HepG2 (cell line): Measurements from ENCODE around the gene SHC1. TPM values are rescaled to one million over a fixed set of nuclear protein-coding genes. Genes with fewer than 3 reads are reported as not detected.
A peak's percentile ranks its signal among the peaks of the same experiment; 100 is the strongest.

ENCODE experiments used
- ARID3A ChIP-seq: IDR thresholded peaks from 2 replicates; pipeline ENCODE4 v1.6.1; 2012; ENCODE audit warnings: low read depth, low read length, improper control_type of control experiment
- EZH2 ChIP-seq: conservative IDR thresholded peaks from 2 replicates; pipeline ENCODE4 v1.6.1; 2012; ENCODE audit warnings: mild to moderate bottlenecking, low read depth, low read length, moderate library complexity
- FLYWCH1 ChIP-seq: sonication (generic); formaldehyde crosslinking; IDR thresholded peaks from 2 replicates; pipeline ENCODE4 v1.8.1; 2023; ENCODE audit warnings: mild to moderate bottlenecking, missing genetic modification reagents
- GATA4 ChIP-seq: sonication (generic); IDR thresholded peaks from 2 replicates; pipeline ENCODE4 v1.6.1; 2016; ENCODE audit warnings: antibody characterized with exemption, low read depth, borderline replicate concordance
- GMEB1 ChIP-seq: sonication (generic); formaldehyde crosslinking; IDR thresholded peaks from 2 replicates; pipeline ENCODE4 v1.5.1; 2020; ENCODE audit warnings: missing genetic modification reagents, mild to moderate bottlenecking, borderline replicate concordance
- HNRNPL ChIP-seq: fragments of 200-400 bp; formaldehyde crosslinking; IDR thresholded peaks from 2 replicates; pipeline ENCODE4 v1.6.1; 2017; ENCODE audit warnings: mild to moderate bottlenecking, low read depth, low read length
- KLF15 ChIP-seq: sonication (generic); formaldehyde crosslinking; IDR thresholded peaks from 2 replicates; pipeline ENCODE4 v1.8.1; 2023; ENCODE audit warnings: borderline replicate concordance, mild to moderate bottlenecking, inconsistent platforms, missing genetic modification reagents, mixed read lengths
- MLLT10 ChIP-seq: sonication (generic); formaldehyde crosslinking; IDR thresholded peaks from 2 replicates; pipeline ENCODE4 v1.4.0; 2020; ENCODE audit warnings: missing genetic modification reagents
- NCOA2 ChIP-seq: sonication (generic); formaldehyde crosslinking; IDR thresholded peaks from 2 replicates; pipeline ENCODE4 v1.8.0; 2022; ENCODE audit warnings: inconsistent platforms
- NR2C2 ChIP-seq: sonication (generic); formaldehyde crosslinking; IDR thresholded peaks from 2 replicates; pipeline ENCODE4 v1.4.0; 2020; ENCODE audit warnings: missing genetic modification reagents, mild to moderate bottlenecking, moderate library complexity, borderline replicate concordance
- PAWR ChIP-seq: sonication (generic); formaldehyde crosslinking; IDR thresholded peaks from 2 replicates; pipeline ENCODE4 v1.4.0; 2020; ENCODE audit warnings: missing genetic modification reagents, mild to moderate bottlenecking, borderline replicate concordance
- RBFOX2 ChIP-seq: fragments of 200-400 bp; formaldehyde crosslinking; IDR thresholded peaks from 2 replicates; pipeline ENCODE4 v1.6.1; 2017; ENCODE audit warnings: low read depth, mild to moderate bottlenecking, low read length
- SMYD3 ChIP-seq: sonication (generic); formaldehyde crosslinking; IDR thresholded peaks from 2 replicates; pipeline ENCODE4 v1.8.1; 2023; ENCODE audit warnings: mild to moderate bottlenecking, missing genetic modification reagents
- TRAFD1 ChIP-seq: sonication (generic); formaldehyde crosslinking; IDR thresholded peaks from 2 replicates; pipeline ENCODE4 v1.5.1; 2020; ENCODE audit warnings: missing genetic modification reagents, mild to moderate bottlenecking, borderline replicate concordance
- USF2 ChIP-seq, 2 experiments: sonication (generic) in 1 of 2; formaldehyde crosslinking in 1 of 2; IDR thresholded peaks; 2 replicates each; pipeline versions ENCODE4 v1.5.1 to v1.6.1; 2011 to 2020; ENCODE audit warnings: borderline replicate concordance in 1 of 2, low read depth in 1 of 2, low read length in 1 of 2, mild to moderate bottlenecking in 1 of 2, missing genetic modification reagents in 1 of 2, moderate library complexity in 1 of 2
- ZBTB25 ChIP-seq: IDR thresholded peaks from 2 replicates; pipeline ENCODE4 v1.6.1; 2018; ENCODE audit warnings: missing genetic modification reagents
- ZFP36L1 ChIP-seq: sonication (generic); formaldehyde crosslinking; IDR thresholded peaks from 2 replicates; pipeline ENCODE4 v1.8.0; 2022; ENCODE audit warnings: mild to moderate bottlenecking, missing genetic modification reagents, moderate library complexity
- ZNF644 ChIP-seq: IDR thresholded peaks from 2 replicates; pipeline ENCODE4 v1.6.1; 2016; ENCODE audit warnings: low read depth
- ZNF781 ChIP-seq: sonication (generic); formaldehyde crosslinking; IDR thresholded peaks from 2 replicates; pipeline ENCODE4 v1.5.1; 2020; ENCODE audit warnings: borderline replicate concordance, mild to moderate bottlenecking, missing genetic modification reagents; ENCODE audit errors: not compliant biosample characterization
- polyA plus RNA-seq, 8 experiments: library from polyadenylated mRNA; depleted of rRNA in 3 of 8; stranded (reverse) in 7 of 8; unstranded in 1 of 8; fragments of >200 nt; fragmentation: Illumina TruSeq in 4 of 8; extraction: Trizol in 4 of 8; gene quantifications; 2 replicates each; pipeline versions ENCODE4 v1.2.1 to v1.2.3, GENCODE V29; 2011 to 2016; ENCODE audit warnings: low read depth in 4 of 8, missing spikeins in 1 of 8, mixed read lengths in 1 of 8; ENCODE audit not compliant: insufficient read depth in 1 of 8
- total RNA-seq, 5 experiments: library from RNA; depleted of rRNA; stranded (reverse); fragments of >200 nt; fragmentation: Illumina TruSeq; extraction: Trizol; gene quantifications; 2 replicates each; pipeline ENCODE4 v1.2.3, GENCODE V29; 2016; ENCODE audit warnings: low read depth in 1 of 5

The SHC1 gene
- total and polyA plus RNA-seq, 2 of the 13 experiments (the other 11 are each of a cell fraction or from before 2014, with no cell fraction given) = 52.0 to 137 TPM

- TF ChIP-seq HNRNPL (0 out of 2 replicates have a peak, but pooled peaks have one; percentile 18), TRAFD1 (CRISPR knock-in tag) (no peak), PAWR (CRISPR knock-in tag) (no peak), SMYD3 (CRISPR knock-in tag) (0 out of 2 replicates have a peak, but pooled peaks have one; percentile 13), NR2C2 (peak; percentile 35; the same call in 1 of the 2 replicates), NCOA2 (CRISPR knock-in tag) (no peak), GMEB1 (CRISPR knock-in tag) (no peak), ZNF781 (CRISPR knock-in tag) (no peak), KLF15 (CRISPR knock-in tag) (no peak), ZBTB25 (no peak), ARID3A (no peak), MLLT10 (CRISPR knock-in tag) (no peak), USF2 (IDR thresholded peaks at IDR 0.05; ENCODE audit: low read depth, low read length) (no peak), USF2 (CRISPR knock-in tag; IDR thresholded peaks at IDR 0.05; ENCODE audit: borderline replicate concordance) (no peak), EZH2 (no peak), ZFP36L1 (CRISPR knock-in tag) (no peak), ZNF644 (CRISPR knock-in tag) (no peak), FLYWCH1 (CRISPR knock-in tag) (no peak), GATA4 (no peak), RBFOX2 (0 out of 2 replicates have a peak, but pooled peaks have one; percentile 29)
These were observed 33.3 kb upstream of the SHC1 start (continued) for GRCh38 chr1:155003766-155004351.
